Neutrophil (primary cell): ENCODE data around the gene ADAMTS17.

Source experiments
- H3K27ac ChIP-seq: fragments of 200-600 bp; sonication (generic); 2 replicates; pipeline ENCODE4 v1.5.1; 2016; ENCODE audit warnings: mild to moderate bottlenecking, moderate library complexity
- H3K27me3 ChIP-seq: fragments of 200-600 bp; sonication (generic); 2 replicates; pipeline ENCODE4 v1.6.0; 2016; ENCODE audit warnings: mild to moderate bottlenecking
- H3K36me3 ChIP-seq: fragments of 200-600 bp; sonication (generic); 2 replicates; pipeline ENCODE4 v1.5.1; 2017
- H3K4me1 ChIP-seq, 2 experiments: fragments of 200-600 bp in 1 of 2; sonication (generic) in 1 of 2; 1 replicate in 1 of 2; 2 replicates in 1 of 2; pipeline versions ENCODE4 v1.5.1 to v1.6.1; 2013 to 2016; ENCODE audit warnings: low read depth in 1 of 2, low read length in 1 of 2, mild to moderate bottlenecking in 1 of 2, moderate library complexity in 1 of 2; ENCODE audit not compliant: control insufficient read depth in 1 of 2, insufficient read depth in 1 of 2
- H3K4me3 ChIP-seq, 2 experiments: fragments of 200-600 bp in 1 of 2; sonication (generic) in 1 of 2; 1 replicate in 1 of 2; 2 replicates in 1 of 2; pipeline ENCODE4 v1.5.1; 2013 to 2016; ENCODE audit warnings: low read depth in 1 of 2, low read length in 1 of 2, mild to moderate bottlenecking in 1 of 2, moderate library complexity in 1 of 2
- H3K9me3 ChIP-seq: fragments of 200-600 bp; sonication (generic); 2 replicates; pipeline ENCODE4 v1.5.1; 2016
- CTCF ChIP-seq: fragments of 200-600 bp; sonication (generic); IDR thresholded peaks from 2 replicates; pipeline ENCODE4 v1.5.1; 2016; ENCODE audit warnings: antibody characterized with exemption

Gene ADAMTS17

GRCh38 chr15:100057281-100057680, 284.5 kb downstream of the ADAMTS17 start:
- H3K27me3 ChIP-seq, result no peaks in the 10 kb centered on the region
- H3K36me3 ChIP-seq, result no peaks in the 10 kb centered on the region
- H3K4me3 ChIP-seq, result no peak overlapping the region
- no peak overlapping the region for H3K27ac ChIP-seq
- no peaks in the 10 kb centered on the region for H3K4me1 ChIP-seq
- no peak for TF ChIP-seq CTCF
- no peaks in the 10 kb centered on the region for H3K9me3 ChIP-seq

GRCh38 chr15:100056411-100057072, 285.2 kb downstream of the ADAMTS17 start:
- H3K27ac ChIP-seq, result no peak overlapping the region
- no peak for TF ChIP-seq CTCF
- H3K9me3 ChIP-seq, result no peaks in the 10 kb centered on the region

GRCh38 chr15:100055821-100056220, 286.0 kb downstream of the ADAMTS17 start:
- no peak for TF ChIP-seq CTCF

More at GRCh38 chr15:100056411-100057072, 285.2 kb downstream of the ADAMTS17 start:
- H3K36me3 ChIP-seq, result no peaks in the 10 kb centered on the region
- H3K4me3 ChIP-seq, result no peak overlapping the region
- no peaks in the 10 kb centered on the region for H3K27me3 ChIP-seq
- H3K4me1 ChIP-seq, result no peaks in the 10 kb centered on the region

GRCh38 chr15:100054539-100054938, 287.2 kb downstream of the ADAMTS17 start:
- Histone ChIP-seq H3K27me3 (no peaks in the 10 kb centered on the region), H3K9me3 (no peaks in the 10 kb centered on the region), H3K27ac (no peak overlapping the region), H3K36me3 (no peaks in the 10 kb centered on the region), H3K4me3 (no peak overlapping the region), H3K4me1 (no peaks in the 10 kb centered on the region)
- no peak for TF ChIP-seq CTCF

More at GRCh38 chr15:100055821-100056220, 286.0 kb downstream of the ADAMTS17 start:
- H3K27me3 ChIP-seq, result no peaks in the 10 kb centered on the region
- no peaks in the 10 kb centered on the region for H3K4me1 ChIP-seq
- no peak overlapping the region for H3K27ac ChIP-seq
- H3K36me3 ChIP-seq, result no peaks in the 10 kb centered on the region
- H3K9me3 ChIP-seq, result no peaks in the 10 kb centered on the region
- H3K4me3 ChIP-seq, result no peak overlapping the region

DNA sequence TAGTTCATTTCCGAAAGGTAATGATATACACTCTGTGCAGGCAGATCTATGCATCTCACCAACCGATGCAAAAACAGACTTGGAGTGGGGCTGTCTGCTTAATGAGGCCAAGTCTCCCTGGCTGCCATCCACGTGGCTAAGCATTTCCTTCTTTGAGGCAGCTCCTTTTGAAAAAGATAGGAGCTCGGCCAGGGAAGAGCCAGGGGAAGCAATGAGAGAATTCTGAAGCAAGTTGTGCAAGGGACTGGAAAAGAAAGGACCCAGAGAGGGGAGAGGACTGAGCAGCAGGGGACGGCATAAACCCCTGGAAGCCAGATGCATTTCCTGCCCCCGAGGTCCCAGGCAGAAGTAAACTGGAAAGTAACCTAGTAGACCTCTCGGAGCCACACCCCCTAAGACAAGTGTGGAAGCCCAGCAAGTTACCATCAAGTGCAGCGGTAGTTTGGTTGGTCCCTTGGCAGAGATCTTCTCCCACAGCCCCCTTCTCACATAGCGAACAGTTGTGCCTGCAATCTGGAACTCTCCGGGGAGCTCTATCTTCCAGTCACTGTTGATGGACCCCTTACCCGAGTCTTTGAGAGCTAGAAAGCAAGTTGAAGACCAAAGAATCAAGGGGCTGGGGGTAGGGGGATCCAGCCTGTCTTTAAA, 288.2 kb downstream of the ADAMTS17 start:
- Histone ChIP-seq H3K4me1 (no peaks in the 10 kb centered on the region), H3K27ac (no peak overlapping the region), H3K36me3 (no peaks in the 10 kb centered on the region), H3K27me3 (no peaks in the 10 kb centered on the region), H3K4me3 (no peak overlapping the region), H3K9me3 (no peaks in the 10 kb centered on the region)
- no peak for TF ChIP-seq CTCF
